SK-N-SH (cell line): ENCODE results near the gene OTUD1.

Source experiments
- CTCF ChIP-seq: fragments of 200-600 bp; sonication (generic); IDR thresholded peaks from 2 replicates; pipeline ENCODE4 v1.6.1; 2017; ENCODE audit warnings: antibody characterized with exemption, mild to moderate bottlenecking, moderate library complexity
- EP300 ChIP-seq, 2 experiments: IDR thresholded peaks; 2 replicates each; pipeline versions ENCODE4 v1.4.0 to v1.6.1; 2012; ENCODE audit warnings: borderline replicate concordance in 1 of 2, low read depth in 1 of 2, low read length in 1 of 2
- FOXM1 ChIP-seq: IDR thresholded peaks from 2 replicates; pipeline ENCODE4 v1.4.0; 2012; ENCODE audit warnings: low read depth, mild to moderate bottlenecking
- MAX ChIP-seq: IDR thresholded peaks from 2 replicates; pipeline ENCODE4 v1.4.0; 2012; ENCODE audit warnings: low read depth
- POLR2AphosphoS5 ChIP-seq: IDR thresholded peaks from 2 replicates; pipeline ENCODE4 v1.6.1; 2012; ENCODE audit warnings: low read depth, low read length
- RCOR1 ChIP-seq: fragments of 150-350 bp; IDR thresholded peaks from 2 replicates; pipeline ENCODE4 v1.6.1; 2017; ENCODE audit warnings: antibody characterized with exemption, low read length
- REST ChIP-seq: IDR thresholded peaks from 2 replicates; pipeline ENCODE4 v1.6.1; 2012; ENCODE audit warnings: mild to moderate bottlenecking, low read depth, low read length, moderate library complexity
- TAF1 ChIP-seq: IDR thresholded peaks from 2 replicates; pipeline ENCODE4 v1.6.1; 2012; ENCODE audit warnings: low read depth, mild to moderate bottlenecking, low read length, moderate library complexity, borderline replicate concordance
- USF1 ChIP-seq: IDR thresholded peaks from 2 replicates; pipeline ENCODE4 v1.4.0; 2012; ENCODE audit warnings: low read depth, borderline replicate concordance

- TF ChIP-seq FOXM1 (no peak), EP300 (IDR thresholded peaks at IDR 0.05; ENCODE audit: borderline replicate concordance in 1 of 2, low read depth in 1 of 2, low read length in 1 of 2) (peak in 1 of 2 experiments; percentile 67; a peak in 2 of 4 replicates), CTCF (no peak), POLR2AphosphoS5 (no peak), REST (no peak), RCOR1 (no peak), TAF1 (no peak), USF1 (no peak), MAX (no peak)
Measured at GRCh38 chr10:23412223-23412622, 26.7 kb upstream of the OTUD1 start.
